GM12892 (cell line): ENCODE measurements around the gene MT1E.

Experiments used
- POLR2A ChIP-seq: IDR thresholded peaks from 2 replicates; pipeline ENCODE4 v1.6.1; 2011; ENCODE audit warnings: low read depth, low read length, control low read depth
- POLR2AphosphoS5 ChIP-seq: IDR thresholded peaks from 2 replicates; pipeline ENCODE4 v1.6.1; 2011; ENCODE audit warnings: low read depth, low read length, control low read depth
- TAF1 ChIP-seq: IDR thresholded peaks from 2 replicates; pipeline ENCODE4 v1.6.1; 2011; ENCODE audit warnings: low read depth, mild to moderate bottlenecking, control low read depth, low read length, borderline replicate concordance

DNA sequence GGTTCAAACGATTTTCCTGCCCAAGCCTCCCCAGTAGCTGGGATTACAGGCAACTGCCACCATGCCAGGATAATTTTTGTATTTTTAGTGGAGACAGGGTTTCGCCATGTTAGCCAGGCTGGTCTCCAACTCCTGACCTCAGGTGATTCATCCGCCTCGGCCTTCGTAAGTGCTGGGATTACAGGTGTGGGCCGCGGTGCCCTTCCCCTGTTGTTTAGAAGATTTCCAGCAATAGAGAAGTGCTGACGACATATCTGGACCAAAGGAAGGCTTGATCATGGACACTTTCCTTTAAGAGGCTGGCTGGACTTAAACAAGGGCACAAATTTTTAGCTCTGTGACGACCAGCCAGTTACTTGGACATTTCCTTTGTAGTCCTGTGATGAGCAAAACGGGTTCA, 5.6 kb downstream of the MT1E start:
- no peak for TF ChIP-seq POLR2A
- no peak for TF ChIP-seq POLR2AphosphoS5
- TF ChIP-seq TAF1, result no peak
